D341Med (cell line): Measurements from ENCODE around the gene S100G.
"Not testable (repeated sequence)": the region's sequence is repeated elsewhere in the genome, so short reads cannot be mapped to it uniquely, and the experiment has no call there.

Source experiments
- DNase-seq: peaks from one replicate; pipeline ENCODE4 v3.0.0; 2012; ENCODE audit warnings: low spot score

S100G gene

GRCh38 chrX:16649858-16650257, at the start of gene S100G:
Gene S100G, plus strand, starts transcription at chrX:16650158. Its CDS starts 849 bp downstream, at chrX:16651007.
- DNase-seq: no peak

GRCh38 chrX:16601885-16602284, 48.1 kb upstream of the S100G start:
- DNase-seq: no peak

- not testable (repeated sequence) for DNase-seq
Observed at GRCh38 chrX:16603235-16603634, 46.7 kb upstream of the S100G start.

GRCh38 chrX:16603822-16604221, 46.1 kb upstream of the S100G start:
- no peak for DNase-seq

- DNase-seq: no peak
Observed at GRCh38 chrX:16604337-16604736, 45.6 kb upstream of the S100G start.

- DNase-seq: no peak
Observed at GRCh38 chrX:16606142-16606720, 43.7 kb upstream of the S100G start.

- no peak for DNase-seq
Observed at GRCh38 chrX:16610121-16610621, 39.8 kb upstream of the S100G start.

- not testable (repeated sequence) for DNase-seq
Observed at GRCh38 chrX:16610654-16611053, 39.3 kb upstream of the S100G start.

- DNase-seq: no peak
Observed at GRCh38 chrX:16612257-16612897, 37.6 kb upstream of the S100G start.

- no peak for DNase-seq
Observed at GRCh38 chrX:16617382-16617781, 32.6 kb upstream of the S100G start.

GRCh38 chrX:16618422-16618821, 31.5 kb upstream of the S100G start:
- DNase-seq: no peak

- DNase-seq: no peak
Observed at GRCh38 chrX:16619024-16619423, 30.9 kb upstream of the S100G start.

GRCh38 chrX:16628511-16628910, 21.4 kb upstream of the S100G start:
- not testable (repeated sequence) for DNase-seq

GRCh38 chrX:16628946-16629595, 20.9 kb upstream of the S100G start:
- no peak for DNase-seq

GRCh38 chrX:16629909-16630308, 20.0 kb upstream of the S100G start:
- no peak for DNase-seq

- no peak for DNase-seq
Observed at GRCh38 chrX:16633754-16634153, 16.2 kb upstream of the S100G start.

GRCh38 chrX:16635040-16635439, 14.9 kb upstream of the S100G start:
- DNase-seq: no peak

GRCh38 chrX:16635596-16635995, 14.4 kb upstream of the S100G start:
- DNase-seq: no peak

- DNase-seq: no peak
Observed at GRCh38 chrX:16638533-16638932, 11.4 kb upstream of the S100G start.

GRCh38 chrX:16639966-16640365, 10.0 kb upstream of the S100G start:
- no peak for DNase-seq

GRCh38 chrX:16640823-16641222, 9.1 kb upstream of the S100G start:
- no peak for DNase-seq

GRCh38 chrX:16643176-16643575, 6.8 kb upstream of the S100G start:
- no peak for DNase-seq

- DNase-seq: no peak
Observed at GRCh38 chrX:16646366-16647138, 3.4 kb upstream of the S100G start.
